Measurements from ENCODE around the gene WIPF1.

- TF ChIP-seq CTCF (IDR thresholded peaks at IDR 0.05) (no peak), POLR2A (IDR thresholded peaks at IDR 0.05) (no peak)
These were observed 8.7 kb upstream of the WIPF1 start for GRCh38 chr2:174606336-174606735.

Data from esophagus squamous epithelium (tissue), 4 donors.